ENCODE measurements around the gene PARD6G. TPM values are rescaled to one million over a fixed set of nuclear protein-coding genes. Genes with fewer than 3 reads are reported as not detected.

Gene PARD6G
- total and polyA plus RNA-seq, 2 experiments from 2014 or later: 8.0 to 8.7 TPM

- DNase-seq (ENCODE audit: low read depth in 1 of 2, low spot score in 1 of 2): no peak
- H3K4me1 ChIP-seq (ENCODE audit: low read depth): no peaks in the 10 kb centered on the region
- no peaks in the 10 kb centered on the region for H3K36me3 ChIP-seq
- H3K9me3 ChIP-seq (ENCODE audit: low read depth): no peaks in the 10 kb centered on the region
- no peak overlapping the region for H3K4me3 ChIP-seq
- H3K27ac ChIP-seq: no peak overlapping the region
- no peaks in the 10 kb centered on the region for H3K27me3 ChIP-seq
- no peak for TF ChIP-seq CTCF (IDR thresholded peaks at IDR 0.05; ENCODE audit: low read depth, low read length)
Observed at GRCh38 chr18:80173060-80173459, 74.3 kb downstream of the PARD6G start.

- no peak overlapping the region for H3K27ac ChIP-seq
- no peak for TF ChIP-seq CTCF (IDR thresholded peaks at IDR 0.05; ENCODE audit: low read depth, low read length)
- H3K4me3 ChIP-seq: no peak overlapping the region
- H3K9me3 ChIP-seq (ENCODE audit: low read depth): no peaks in the 10 kb centered on the region
- no peaks in the 10 kb centered on the region for H3K4me1 ChIP-seq (ENCODE audit: low read depth)
- DNase-seq (ENCODE audit: low read depth in 1 of 2, low spot score in 1 of 2): no peak
- H3K27me3 ChIP-seq: no peaks in the 10 kb centered on the region
- H3K36me3 ChIP-seq: no peaks in the 10 kb centered on the region
Observed at GRCh38 chr18:80172056-80172455, 75.3 kb downstream of the PARD6G start.

- no peak overlapping the region for H3K27ac ChIP-seq
Observed at GRCh38 chr18:80171054-80171872, 76.1 kb downstream of the PARD6G start.

GRCh38 chr18:80170395-80171053 is 76.8 kb downstream of the PARD6G start:
- no peaks in the 10 kb centered on the region for H3K9me3 ChIP-seq (ENCODE audit: low read depth)
- no peak for TF ChIP-seq CTCF (IDR thresholded peaks at IDR 0.05; ENCODE audit: low read depth, low read length)
- H3K27ac ChIP-seq: no peak overlapping the region
- H3K4me3 ChIP-seq: no peak overlapping the region
- no peaks in the 10 kb centered on the region for H3K36me3 ChIP-seq
- H3K27me3 ChIP-seq: no peaks in the 10 kb centered on the region
- H3K4me1 ChIP-seq (ENCODE audit: low read depth): no peaks in the 10 kb centered on the region
- peak in 1 of 2 donors; percentile 18 for DNase-seq (ENCODE audit: low read depth in 1 of 2, low spot score in 1 of 2)

More at GRCh38 chr18:80171054-80171872, 76.1 kb downstream of the PARD6G start:
- H3K4me3 ChIP-seq: no peak overlapping the region
- H3K9me3 ChIP-seq (ENCODE audit: low read depth): no peaks in the 10 kb centered on the region
- peak; percentile 36 to 60 for DNase-seq (ENCODE audit: low read depth in 1 of 2, low spot score in 1 of 2)
- H3K36me3 ChIP-seq: no peaks in the 10 kb centered on the region
- peak; percentile 97 for TF ChIP-seq CTCF (IDR thresholded peaks at IDR 0.05; ENCODE audit: low read depth, low read length)
- H3K4me1 ChIP-seq (ENCODE audit: low read depth): no peaks in the 10 kb centered on the region
- H3K27me3 ChIP-seq: no peaks in the 10 kb centered on the region

- H3K36me3 ChIP-seq: no peaks in the 10 kb centered on the region
- TF ChIP-seq CTCF (IDR thresholded peaks at IDR 0.05; ENCODE audit: low read depth, low read length): no peak
- H3K27ac ChIP-seq: no peak overlapping the region
- no peak for DNase-seq (ENCODE audit: low read depth in 1 of 2, low spot score in 1 of 2)
- H3K4me1 ChIP-seq (ENCODE audit: low read depth): no peaks in the 10 kb centered on the region
- H3K4me3 ChIP-seq: no peak overlapping the region
- no peaks in the 10 kb centered on the region for H3K27me3 ChIP-seq
- H3K9me3 ChIP-seq (ENCODE audit: low read depth): no peaks in the 10 kb centered on the region
Observed at GRCh38 chr18:80169607-80170006, 77.7 kb downstream of the PARD6G start.

All from cardiac muscle cell (in vitro differentiated cells and primary cell).